K562 (cell line): ENCODE results near the gene ZC3H10.

ENCODE experiments used
- TF ChIP-seq, protein P1 (sequence below): IDR thresholded peaks from 2 replicates; pipeline ENCODE4 v1.6.1; 2016; ENCODE audit warnings: missing genetic modification characterization, missing compliant biosample characterization
- TF ChIP-seq, protein P2 (sequence below): fragments of 250-450 bp; sonication (Bioruptor Pico); IDR thresholded peaks from 2 replicates; pipeline ENCODE4 v1.5.0; 2020; ENCODE audit warnings: mild to moderate bottlenecking, borderline replicate concordance

DNA sequence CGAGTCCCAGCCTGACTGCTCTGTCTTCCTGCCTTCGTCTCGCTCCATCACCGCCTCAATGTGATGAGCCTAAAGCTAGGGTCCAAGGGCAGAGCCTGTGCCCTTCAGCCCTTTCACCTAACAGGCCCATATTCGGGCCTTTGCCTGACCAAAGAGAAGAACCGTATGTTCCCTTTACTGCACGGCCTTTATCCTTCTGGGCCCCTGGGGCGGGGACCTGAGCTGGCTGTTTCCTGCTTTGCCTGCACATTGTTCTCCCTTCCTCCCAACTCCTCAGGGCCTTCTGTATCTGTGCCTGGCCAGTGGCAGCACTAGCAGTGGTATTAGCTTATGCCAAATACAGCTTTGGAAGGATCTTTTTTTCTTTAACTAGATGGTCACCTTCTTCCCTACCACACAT, 25.8 kb downstream of the ZC3H10 start:
- TF ChIP-seq, protein P1, sequence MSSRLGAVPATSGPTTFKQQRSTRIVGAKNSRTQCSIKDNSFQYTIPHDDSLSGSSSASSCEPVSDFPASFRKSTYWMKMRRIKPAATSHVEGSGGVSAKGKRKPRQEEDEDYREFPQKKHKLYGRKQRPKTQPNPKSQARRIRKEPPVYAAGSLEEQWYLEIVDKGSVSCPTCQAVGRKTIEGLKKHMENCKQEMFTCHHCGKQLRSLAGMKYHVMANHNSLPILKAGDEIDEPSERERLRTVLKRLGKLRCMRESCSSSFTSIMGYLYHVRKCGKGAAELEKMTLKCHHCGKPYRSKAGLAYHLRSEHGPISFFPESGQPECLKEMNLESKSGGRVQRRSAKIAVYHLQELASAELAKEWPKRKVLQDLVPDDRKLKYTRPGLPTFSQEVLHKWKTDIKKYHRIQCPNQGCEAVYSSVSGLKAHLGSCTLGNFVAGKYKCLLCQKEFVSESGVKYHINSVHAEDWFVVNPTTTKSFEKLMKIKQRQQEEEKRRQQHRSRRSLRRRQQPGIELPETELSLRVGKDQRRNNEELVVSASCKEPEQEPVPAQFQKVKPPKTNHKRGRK (tag) = no peak
- TF ChIP-seq, protein P2, sequence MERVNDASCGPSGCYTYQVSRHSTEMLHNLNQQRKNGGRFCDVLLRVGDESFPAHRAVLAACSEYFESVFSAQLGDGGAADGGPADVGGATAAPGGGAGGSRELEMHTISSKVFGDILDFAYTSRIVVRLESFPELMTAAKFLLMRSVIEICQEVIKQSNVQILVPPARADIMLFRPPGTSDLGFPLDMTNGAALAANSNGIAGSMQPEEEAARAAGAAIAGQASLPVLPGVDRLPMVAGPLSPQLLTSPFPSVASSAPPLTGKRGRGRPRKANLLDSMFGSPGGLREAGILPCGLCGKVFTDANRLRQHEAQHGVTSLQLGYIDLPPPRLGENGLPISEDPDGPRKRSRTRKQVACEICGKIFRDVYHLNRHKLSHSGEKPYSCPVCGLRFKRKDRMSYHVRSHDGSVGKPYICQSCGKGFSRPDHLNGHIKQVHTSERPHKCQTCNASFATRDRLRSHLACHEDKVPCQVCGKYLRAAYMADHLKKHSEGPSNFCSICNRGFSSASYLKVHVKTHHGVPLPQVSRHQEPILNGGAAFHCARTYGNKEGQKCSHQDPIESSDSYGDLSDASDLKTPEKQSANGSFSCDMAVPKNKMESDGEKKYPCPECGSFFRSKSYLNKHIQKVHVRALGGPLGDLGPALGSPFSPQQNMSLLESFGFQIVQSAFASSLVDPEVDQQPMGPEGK (CRISPR knock-in tag) = no peak
